ENCODE measurements around the gene GOSR2. TPM values are rescaled to one million over a fixed set of nuclear protein-coding genes. Genes with fewer than 3 reads are reported as not detected.

The GOSR2 gene
- total RNA-seq, 1 experiment from 2014 or later, result 52.9 TPM

- no peak for TF ChIP-seq REST (IDR thresholded peaks at IDR 0.05; ENCODE audit: low read depth)
- no peak for TF ChIP-seq RAD21 (IDR thresholded peaks at IDR 0.05; ENCODE audit: low read depth)
- no peak for TF ChIP-seq EZH2phosphoT487 (IDR thresholded peaks at IDR 0.05; ENCODE audit: borderline replicate concordance)
Measured at GRCh38 chr17:46876926-46877325, 46.0 kb upstream of the GOSR2 start (continued).

DNA sequence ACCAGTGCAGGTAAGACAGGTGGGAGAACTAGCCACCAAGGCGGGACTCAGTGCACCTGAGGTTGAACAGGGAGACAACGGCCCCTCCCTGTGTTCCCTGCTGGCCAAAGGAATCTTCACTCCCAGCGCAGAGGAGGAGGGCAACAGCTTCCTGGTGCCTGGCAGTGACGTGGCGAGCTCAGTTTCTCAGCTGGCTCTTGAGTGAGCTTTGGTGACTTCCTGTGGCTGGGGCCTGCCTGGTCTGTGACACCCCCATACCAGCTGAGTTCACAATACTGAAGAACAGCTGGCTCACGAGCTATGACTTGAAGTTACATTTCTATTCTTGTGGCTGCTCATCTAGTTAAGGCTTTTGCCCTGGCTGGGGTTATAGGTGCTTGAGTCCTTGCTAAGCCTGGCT is 45.5 kb upstream of the GOSR2 start:
- CTCF ChIA-PET, result interaction anchor here (2.0 kb wide), 1 partner anchor 10 kb away, joined by 5 read pairs; no protein-coding TSS in a partner anchor

More for the DNA sequence above, 45.5 kb upstream of the GOSR2 start:
- no peaks in the 10 kb centered on the region for H3K9me2 ChIP-seq (ENCODE audit: insufficient read depth)
- BruUV-seq (replicated peaks), result no TSS peak
- no peaks in the 10 kb centered on the region for H3K27me3 ChIP-seq (ENCODE audit: insufficient read depth, low read length)
- H3K4me3 ChIP-seq (replicated peaks in 1 of 2; ENCODE audit: low read depth in 1 of 2, low read length in 2 of 2), result no peak overlapping the region
- no peaks in the 10 kb centered on the region for H3K79me2 ChIP-seq (ENCODE audit: insufficient read depth, low read length)
- no peak for TF ChIP-seq EZH2phosphoT487 (IDR thresholded peaks at IDR 0.05; ENCODE audit: borderline replicate concordance)
- no peak for TF ChIP-seq CBX3 (IDR thresholded peaks at IDR 0.05; ENCODE audit: low read depth)
- TF ChIP-seq ZFX (IDR thresholded peaks at IDR 0.05), result no peak
- TF ChIP-seq SRF (IDR thresholded peaks at IDR 0.05; ENCODE audit: low read depth), result no peak
- TF ChIP-seq ZNF274 (IDR thresholded peaks at IDR 0.05; ENCODE audit: low read depth, low read length), result no peak
- TF ChIP-seq TCF7L2 (IDR thresholded peaks at IDR 0.05; ENCODE audit: borderline replicate concordance, extremely low read depth, insufficient read depth, insufficient read length), result no peak
- TF ChIP-seq ATF3 (IDR thresholded peaks at IDR 0.05), result no peak
- TF ChIP-seq ZBTB33 (IDR thresholded peaks at IDR 0.05; ENCODE audit: extremely low read depth, insufficient replicate concordance, low read length), result no peak
- TF ChIP-seq, protein P1, sequence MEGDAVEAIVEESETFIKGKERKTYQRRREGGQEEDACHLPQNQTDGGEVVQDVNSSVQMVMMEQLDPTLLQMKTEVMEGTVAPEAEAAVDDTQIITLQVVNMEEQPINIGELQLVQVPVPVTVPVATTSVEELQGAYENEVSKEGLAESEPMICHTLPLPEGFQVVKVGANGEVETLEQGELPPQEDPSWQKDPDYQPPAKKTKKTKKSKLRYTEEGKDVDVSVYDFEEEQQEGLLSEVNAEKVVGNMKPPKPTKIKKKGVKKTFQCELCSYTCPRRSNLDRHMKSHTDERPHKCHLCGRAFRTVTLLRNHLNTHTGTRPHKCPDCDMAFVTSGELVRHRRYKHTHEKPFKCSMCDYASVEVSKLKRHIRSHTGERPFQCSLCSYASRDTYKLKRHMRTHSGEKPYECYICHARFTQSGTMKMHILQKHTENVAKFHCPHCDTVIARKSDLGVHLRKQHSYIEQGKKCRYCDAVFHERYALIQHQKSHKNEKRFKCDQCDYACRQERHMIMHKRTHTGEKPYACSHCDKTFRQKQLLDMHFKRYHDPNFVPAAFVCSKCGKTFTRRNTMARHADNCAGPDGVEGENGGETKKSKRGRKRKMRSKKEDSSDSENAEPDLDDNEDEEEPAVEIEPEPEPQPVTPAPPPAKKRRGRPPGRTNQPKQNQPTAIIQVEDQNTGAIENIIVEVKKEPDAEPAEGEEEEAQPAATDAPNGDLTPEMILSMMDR (IDR thresholded peaks at IDR 0.05 in 2 of 3, conservative IDR thresholded peaks at IDR 0.05 in 1 of 3; ENCODE audit: borderline replicate concordance in 1 of 3, insufficient read depth in 1 of 3, low read depth in 2 of 3, low read length in 2 of 3), result no peak
- TF ChIP-seq JUND (IDR thresholded peaks at IDR 0.05), result no peak
- TF ChIP-seq FOSL1 (IDR thresholded peaks at IDR 0.05; ENCODE audit: low read depth), result no peak
- no peak for TF ChIP-seq ELF1 (IDR thresholded peaks at IDR 0.05; ENCODE audit: borderline replicate concordance, low read depth)
- no peak for TF ChIP-seq RAD21 (IDR thresholded peaks at IDR 0.05; ENCODE audit: low read depth)
- TF ChIP-seq EZH2 (IDR thresholded peaks at IDR 0.05), result no peak
- no peak for TF ChIP-seq POLR2A (IDR thresholded peaks at IDR 0.05; ENCODE audit: borderline replicate concordance, extremely low read depth, insufficient read depth, insufficient read length)
- no peak for TF ChIP-seq SP1 (IDR thresholded peaks at IDR 0.05; ENCODE audit: low read depth)
- no peaks in the 10 kb centered on the region for H3K36me3 ChIP-seq (ENCODE audit: control insufficient read depth in 1 of 2, insufficient read depth in 2 of 2, low read length in 2 of 2)
- H3K9me3 ChIP-seq (ENCODE audit: control insufficient read depth in 1 of 2, insufficient read depth in 1 of 2, low read depth in 1 of 2, low read length in 2 of 2), result no peaks in the 10 kb centered on the region
- H3K4me2 ChIP-seq (ENCODE audit: low read length), result no peak overlapping the region
- no peak overlapping the region for H3K9ac ChIP-seq (ENCODE audit: low read length)
- ATAC-seq (no peak), DNase-seq (ENCODE audit: low read depth, low spot score) (no peak)
- RAD21 ChIA-PET (ENCODE audit: low non-redundant PET in 1 of 2, low total read pairs in 2 of 2, uncharacterized antibody in 2 of 2, unreplicated experiment in 2 of 2), result no interaction called here
- H3K27ac ChIP-seq (ENCODE audit: low read depth, low read length), result no peak overlapping the region
- intact Hi-C loops (cut with micrococcal nuclease), result no loop called here
- no peaks in the 10 kb centered on the region for H4K20me1 ChIP-seq (ENCODE audit: insufficient read depth)
- POLR2A ChIA-PET, result no interaction called here
- H2AFZ ChIP-seq (ENCODE audit: low read depth, low read length, poor library complexity, severe bottlenecking), result no peak overlapping the region
- H3K4me1 ChIP-seq (ENCODE audit: control insufficient read depth in 1 of 2, insufficient read depth in 2 of 2, low read length in 2 of 2), result peaks cover 3 to 10% of the 10 kb centered on the region in 2 experiments; a peak in 3 of 4 replicates

Data from HCT116 (cell line).